GM21390 (cell line): ENCODE data around the gene NUP205.
"Not testable (repeated sequence)": the region's sequence is repeated elsewhere in the genome, so short reads cannot be mapped to it uniquely, and the experiment has no call there.

Experiments
- ATAC-seq: cut with Tn5 transposase; IDR thresholded peaks from one replicate; pipeline ENCODE4 v1.9.1; 2021; ENCODE audit not compliant: unreplicated experiment

NUP205 gene

DNA sequence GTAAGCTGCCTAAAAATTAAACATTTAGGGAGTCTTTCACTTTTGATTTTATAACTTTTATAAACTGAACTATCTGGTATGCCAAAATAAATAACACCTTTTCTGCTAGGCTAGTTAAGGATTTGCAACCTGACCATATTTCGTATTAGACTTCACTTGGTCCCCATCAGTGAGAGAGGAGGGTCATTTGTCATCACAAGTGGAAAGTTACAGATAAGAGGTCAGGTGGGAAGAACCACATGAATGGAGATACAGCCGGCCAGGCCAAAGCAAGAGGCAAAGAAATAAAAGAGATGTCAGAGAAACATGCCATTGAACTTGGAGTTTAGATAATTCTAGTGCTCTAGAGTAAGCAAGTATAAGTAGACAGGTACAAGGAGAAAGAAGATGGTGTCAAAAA, 60.1 kb downstream of the NUP205 start:
- ATAC-seq = no peak

DNA sequence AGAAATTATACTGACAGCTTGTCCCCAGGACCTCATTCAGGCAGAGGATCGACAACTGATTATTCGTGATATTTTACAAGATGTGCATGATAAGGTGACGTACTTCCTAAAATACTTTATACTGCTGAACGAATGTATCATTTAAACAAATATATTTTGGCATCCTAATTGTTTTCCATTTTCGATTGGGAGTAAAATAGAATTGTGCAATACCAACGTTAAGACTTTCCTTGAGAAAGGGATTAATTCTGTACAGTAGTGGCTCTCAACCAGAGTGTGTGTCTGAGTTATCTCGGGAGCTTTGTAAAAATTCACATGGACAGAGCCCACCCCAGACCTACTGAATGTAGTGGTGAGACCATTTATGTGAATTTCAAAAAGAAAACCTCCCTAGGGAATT, 60.8 kb downstream of the NUP205 start:
- ATAC-seq = no peak

GRCh38 chr7:135620447-135620846, 62.7 kb downstream of the NUP205 start:
- no peak for ATAC-seq

DNA sequence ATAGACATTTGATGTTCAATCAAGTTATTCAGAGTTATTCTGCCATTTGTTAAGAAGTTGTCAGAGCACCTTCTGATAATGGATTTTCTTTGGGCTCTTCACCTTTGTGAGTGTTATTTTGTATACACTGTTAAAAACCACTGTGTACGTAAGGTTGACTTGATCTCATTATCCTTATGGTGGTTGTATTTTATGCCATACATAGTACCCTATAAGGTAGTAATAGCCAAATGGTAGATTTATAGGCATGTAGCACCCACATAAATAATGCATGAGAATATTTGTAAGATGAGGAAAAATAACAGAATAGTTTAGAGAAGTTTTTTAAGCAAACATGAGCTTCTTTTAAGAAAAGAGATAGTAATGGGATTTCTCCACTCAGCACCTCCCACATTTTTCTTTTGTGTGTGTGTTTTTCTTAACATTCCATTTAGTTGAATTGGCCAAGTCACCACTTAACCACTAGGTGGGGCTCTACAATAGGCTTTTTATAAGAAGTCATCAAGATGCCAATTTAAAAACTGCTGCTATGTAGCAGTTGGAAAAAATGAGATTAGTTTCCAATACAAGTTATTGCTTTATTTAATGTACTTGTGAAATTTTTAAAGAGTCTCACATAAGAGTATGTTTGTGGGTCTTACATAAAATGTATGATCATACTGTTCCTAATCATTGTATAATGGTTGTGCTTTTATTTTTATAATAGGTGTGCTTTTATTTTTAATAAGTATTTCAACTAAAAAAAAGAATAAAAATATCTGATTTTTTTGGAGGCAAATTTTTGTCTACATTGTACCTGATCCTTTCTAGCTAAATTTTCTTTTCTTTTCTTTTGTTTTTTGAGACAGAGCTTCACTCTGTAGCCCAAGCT, 63.5 kb downstream of the NUP205 start:
- no peak for ATAC-seq

- no peak for ATAC-seq
Observed at GRCh38 chr7:135634191-135634878, 76.6 kb downstream of the NUP205 start.

GRCh38 chr7:135639690-135640089, 82.0 kb downstream of the NUP205 start:
- ATAC-seq = not testable (repeated sequence)

- no peak for ATAC-seq
Observed at GRCh38 chr7:135644154-135644553, 86.4 kb downstream of the NUP205 start.

DNA sequence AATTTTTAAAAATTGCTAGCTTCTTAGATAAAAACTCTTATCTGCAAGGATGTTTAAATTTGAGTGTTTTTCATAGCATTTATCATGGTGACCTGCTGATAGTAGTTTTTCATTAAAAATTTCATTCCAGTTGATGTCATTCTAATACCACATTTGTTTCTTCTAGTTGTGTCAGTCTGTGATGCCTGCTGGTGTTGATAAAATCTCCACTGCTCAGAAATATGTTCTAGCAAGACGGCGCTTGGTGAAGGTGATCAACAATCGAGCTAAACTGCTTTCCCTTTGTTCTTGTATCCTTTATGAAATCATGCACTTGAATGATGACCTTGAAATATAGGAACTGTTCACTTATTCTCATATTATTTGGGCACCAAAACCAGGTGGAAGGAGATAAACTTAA, 87.0 kb downstream of the NUP205 start:
- ATAC-seq = no peak

- no peak for ATAC-seq
Observed at GRCh38 chr7:135645296-135645904, 87.7 kb downstream of the NUP205 start.

DNA sequence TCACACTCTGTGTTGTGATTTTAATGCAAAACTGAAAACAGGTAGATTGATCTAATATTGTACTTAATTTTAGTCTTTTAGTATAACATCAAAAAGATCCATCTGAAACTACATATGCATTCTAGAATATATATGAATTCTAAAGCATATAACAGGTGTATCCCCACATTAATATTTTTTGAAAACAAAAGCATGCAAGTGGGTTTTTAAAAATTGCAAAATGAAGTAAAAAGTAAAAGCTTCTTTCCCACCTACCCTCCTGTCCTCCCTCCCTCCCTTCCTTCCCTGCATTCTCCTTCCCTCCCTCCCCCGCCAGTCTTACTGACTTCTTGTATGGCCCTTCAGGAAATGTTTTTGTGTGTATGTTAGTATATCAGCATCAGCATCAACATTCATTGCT, 90.0 kb downstream of the NUP205 start:
- ATAC-seq = no peak

DNA sequence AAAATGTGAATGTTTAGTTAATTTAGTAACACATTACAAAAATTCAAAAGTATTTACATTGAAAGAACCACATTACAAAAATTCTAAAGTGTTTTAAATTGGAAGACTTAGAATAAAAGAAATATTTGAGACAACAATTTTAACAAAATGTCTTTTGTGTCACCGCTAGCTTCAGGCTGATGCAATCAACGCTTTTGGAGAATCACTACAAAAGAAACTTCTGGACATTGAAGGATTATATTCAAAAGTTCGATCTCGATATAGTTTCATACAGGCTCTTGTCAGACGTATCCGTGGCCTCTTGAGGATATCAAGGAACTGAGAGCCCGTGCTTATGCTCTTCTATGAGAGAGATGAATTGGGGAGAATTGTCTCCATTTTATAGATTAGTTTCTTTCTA, 90.5 kb downstream of the NUP205 start:
- no peak for ATAC-seq

DNA sequence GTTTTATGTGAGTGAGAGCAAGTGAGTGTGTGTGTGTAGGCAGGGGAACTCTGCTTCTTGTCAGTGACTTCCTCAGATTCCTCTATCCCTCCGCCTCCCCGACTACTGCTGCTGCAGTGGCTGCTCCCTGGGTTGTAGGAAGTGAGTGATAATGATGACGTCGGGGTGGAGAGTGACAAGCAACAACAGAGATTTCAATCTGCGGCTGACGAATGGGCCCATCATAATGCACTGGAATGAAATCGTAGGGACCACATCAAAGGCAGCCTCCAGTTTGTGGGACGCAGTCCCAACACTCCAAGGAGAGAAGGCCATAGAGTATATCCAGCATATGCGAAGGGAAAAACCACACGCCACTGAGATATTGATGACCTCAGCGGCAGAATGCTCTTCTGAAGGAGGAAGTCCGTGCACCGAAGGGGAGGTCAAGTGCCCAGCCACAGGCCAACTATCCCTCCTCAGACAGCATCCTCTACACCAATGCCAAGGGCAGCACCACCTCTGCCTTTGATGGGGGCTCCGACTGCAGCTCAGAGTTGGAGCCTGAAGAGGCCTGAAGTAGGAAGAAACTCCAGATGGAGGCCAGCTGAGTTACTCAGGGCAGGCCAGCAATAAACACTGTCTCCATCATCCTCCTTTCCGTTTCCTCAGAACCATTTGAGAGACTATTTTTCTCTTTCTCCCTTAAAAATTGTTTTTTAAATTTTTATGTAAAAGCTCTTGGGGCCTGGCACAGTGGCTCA, 93.3 kb downstream of the NUP205 start:
- no peak for ATAC-seq

GRCh38 chr7:135653340-135654080, 95.8 kb downstream of the NUP205 start:
- no peak for ATAC-seq

GRCh38 chr7:135658564-135658963, 100.8 kb downstream of the NUP205 start:
- ATAC-seq = no peak

- ATAC-seq = no peak
Observed at GRCh38 chr7:135659159-135659846, 101.6 kb downstream of the NUP205 start.

DNA sequence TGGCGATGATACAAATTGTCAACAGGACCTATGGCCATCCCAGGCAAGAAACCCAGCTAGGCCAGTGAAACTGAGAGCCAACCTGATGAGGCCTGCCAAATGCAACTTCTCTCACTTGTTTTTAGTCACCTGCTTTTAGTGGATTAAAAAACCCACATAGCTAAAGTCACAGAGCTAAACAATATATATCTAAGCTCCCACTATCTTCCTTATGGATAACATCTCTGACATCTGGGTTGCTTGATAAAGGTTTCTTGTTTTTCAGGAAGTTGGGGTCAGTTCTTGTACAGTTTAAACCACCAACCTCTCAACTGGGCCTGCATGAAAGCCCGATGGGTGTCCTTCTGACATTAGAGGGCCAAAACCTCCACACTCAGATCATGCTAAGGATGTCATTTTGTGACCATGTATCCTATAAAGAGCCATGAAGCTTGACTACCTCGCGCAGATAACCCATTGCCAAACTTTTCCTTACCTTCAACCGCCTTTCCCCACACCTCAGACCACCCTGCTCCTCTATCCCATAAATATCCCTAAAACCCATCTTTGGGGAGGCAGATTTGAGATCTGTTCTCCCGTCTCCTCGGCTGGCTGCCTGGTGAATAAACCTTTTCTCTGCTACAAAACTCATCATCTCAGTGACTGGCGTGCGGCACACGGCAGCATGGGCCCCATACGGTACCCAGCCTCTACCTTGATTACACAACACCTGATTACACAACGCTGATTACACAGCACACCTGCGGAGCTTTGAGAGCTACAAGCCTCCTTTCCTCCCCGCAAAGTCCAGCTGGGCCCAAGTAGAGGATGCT, 103.8 kb downstream of the NUP205 start:
- no peak for ATAC-seq

GRCh38 chr7:135662123-135662372, 104.3 kb downstream of the NUP205 start:
- ATAC-seq = no peak

DNA sequence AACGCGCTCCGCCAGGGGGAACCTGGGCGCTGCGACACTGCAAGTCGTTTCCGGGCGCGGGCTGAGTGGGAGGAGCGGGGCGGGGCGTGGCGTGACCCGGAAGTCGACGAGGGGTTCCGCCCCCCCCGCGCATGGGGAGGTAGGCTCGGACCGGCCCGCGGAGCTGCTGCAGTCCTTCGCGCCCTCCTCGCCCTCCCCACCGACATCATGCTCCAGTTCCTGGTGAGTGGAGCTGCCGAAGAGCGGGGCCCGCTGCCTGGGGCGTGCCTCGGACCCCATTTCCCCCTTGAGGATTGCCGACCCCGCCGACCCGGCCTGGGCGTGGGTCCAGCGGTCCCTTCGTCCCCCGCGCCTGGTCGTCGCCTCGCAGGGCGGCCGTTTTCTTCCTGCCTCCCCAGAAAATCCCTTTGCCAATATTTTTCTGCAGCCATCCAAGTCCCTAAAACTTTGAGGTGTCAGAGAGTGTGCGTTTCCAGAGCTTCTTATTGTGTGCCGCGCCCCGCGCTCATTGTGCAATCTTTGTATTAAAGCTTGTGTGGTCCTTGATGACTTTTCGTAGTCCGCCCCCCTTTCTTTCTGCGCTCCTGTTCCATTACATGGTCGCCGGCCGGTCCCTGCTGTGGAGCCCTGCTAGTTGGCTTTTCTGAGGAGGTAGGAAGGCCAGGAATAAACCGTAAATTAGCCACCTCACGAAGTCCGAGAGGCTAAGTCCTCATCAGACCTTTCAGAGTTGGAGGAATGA, 104.8 kb downstream of the NUP205 start, which contains the start of gene STMP1:
Gene STMP1, plus strand, starts transcription at position 142 of the 742 bp plus-strand sequence.
- peak; percentile 95 for ATAC-seq
